GM03348 (cell line): ENCODE data around the gene TMPRSS15.

Experiments
- DNase-seq: peaks from one replicate; pipeline ENCODE4 v3.0.0; 2012; ENCODE audit warnings: low spot score

TMPRSS15 gene

DNA sequence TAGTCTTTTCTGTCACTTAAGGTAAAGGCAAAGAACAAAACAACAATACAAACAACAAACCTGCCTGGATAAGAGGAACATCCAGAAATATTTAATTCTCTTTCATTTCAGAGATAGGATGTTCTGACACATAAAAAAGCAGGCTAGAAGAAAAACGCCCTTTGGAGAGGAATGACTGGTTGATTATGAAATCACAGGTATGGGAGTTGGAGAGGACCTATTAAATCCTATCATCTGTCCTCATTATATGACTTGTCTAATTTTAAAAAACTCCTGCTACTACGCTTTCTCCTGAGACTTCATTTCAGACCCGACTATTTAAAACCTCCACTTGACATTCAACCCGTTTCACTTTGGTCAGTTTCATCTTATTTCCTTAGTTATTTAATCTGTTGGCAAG, 54.1 kb downstream of the TMPRSS15 start:
- no peak for DNase-seq

DNA sequence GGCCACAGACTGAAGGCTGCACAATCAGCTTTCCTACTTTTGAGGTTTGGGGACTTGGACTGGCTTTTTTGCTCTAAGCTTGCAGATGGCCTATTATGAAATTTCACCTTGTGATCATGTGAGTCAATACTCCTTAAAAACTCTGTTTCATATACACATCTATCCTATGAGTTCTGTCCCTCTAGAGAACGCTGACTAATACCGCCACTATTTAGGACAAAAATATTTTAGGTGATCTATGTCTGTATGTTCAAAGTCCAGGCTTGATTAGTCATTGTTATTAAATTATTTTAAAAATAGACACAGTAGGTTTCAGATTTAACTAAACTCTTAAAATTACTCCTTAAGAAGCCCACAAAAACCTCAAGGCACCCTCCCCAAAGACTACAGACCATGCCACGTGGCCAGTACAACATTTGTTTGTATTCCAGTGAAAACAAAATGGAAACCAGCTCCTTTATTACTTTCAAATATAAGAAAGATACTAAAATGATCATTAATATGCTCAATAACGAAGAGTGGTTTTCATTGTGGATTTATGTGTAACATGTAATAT, 63.1 kb downstream of the TMPRSS15 start:
- no peak for DNase-seq

DNA sequence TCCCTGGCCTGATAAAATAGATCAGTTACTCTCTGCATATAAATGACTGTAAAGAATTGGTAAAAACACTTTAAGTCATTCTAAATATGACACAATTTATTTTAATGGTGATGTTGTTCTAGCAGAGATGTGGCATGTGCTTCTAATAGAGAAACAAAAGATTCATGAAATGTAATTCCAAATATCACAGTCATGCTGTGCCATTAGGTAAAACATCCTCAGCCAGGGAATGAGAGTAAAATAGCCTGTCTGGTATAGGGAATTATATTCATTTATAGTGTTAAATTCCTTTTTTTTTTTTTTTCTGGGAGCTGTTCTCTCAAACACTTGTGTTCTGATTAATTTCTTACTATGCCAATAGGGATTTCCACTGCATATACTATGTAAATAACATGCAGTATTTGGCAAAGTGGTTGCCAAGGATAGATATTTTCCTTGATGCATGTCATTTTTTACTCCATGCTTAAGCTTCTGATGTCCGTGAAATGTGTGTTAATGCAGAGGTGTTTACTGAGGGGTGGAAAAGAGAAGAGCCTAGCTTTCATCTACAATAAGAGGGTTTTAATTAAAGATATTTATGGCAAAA, 67.8 kb downstream of the TMPRSS15 start:
- DNase-seq, result no peak

DNA sequence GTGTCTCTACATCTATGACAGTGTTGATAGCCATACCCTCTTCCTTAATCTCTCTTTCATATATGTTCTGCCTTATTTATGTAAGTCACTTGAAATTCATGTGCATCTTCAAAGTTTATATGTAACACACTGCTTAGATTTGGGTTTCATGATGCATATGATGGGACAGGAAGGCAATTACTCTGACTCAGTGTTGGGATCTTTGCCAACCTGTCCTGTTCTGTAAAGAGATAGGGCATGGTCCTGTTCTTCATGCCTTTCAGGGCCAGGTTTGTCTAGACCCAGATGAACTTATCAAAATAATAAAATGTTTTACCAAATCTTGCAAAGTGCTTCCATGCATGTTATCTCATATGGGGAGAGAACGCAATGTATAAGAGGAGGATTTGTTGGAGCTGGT, 69.5 kb downstream of the TMPRSS15 start:
- no peak for DNase-seq

DNA sequence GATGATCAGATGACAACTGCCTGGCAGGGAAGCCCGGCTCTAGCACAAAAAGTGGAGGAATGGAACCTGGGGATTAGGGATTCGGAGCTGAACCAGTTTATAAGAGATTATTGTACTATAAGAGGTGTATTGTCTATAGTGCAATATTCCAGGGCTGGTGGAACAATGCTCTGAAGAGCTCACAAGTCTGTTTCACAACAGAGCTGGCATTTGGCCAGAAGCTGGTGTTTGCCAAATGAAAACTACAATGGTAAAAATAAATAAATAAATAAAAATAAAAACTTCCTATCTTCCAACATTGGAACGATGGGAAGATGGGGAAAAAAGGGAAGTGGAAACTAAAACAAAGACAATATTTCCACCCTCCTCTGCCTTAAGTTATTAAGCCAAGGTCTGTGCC, 85.4 kb downstream of the TMPRSS15 start:
- no peak for DNase-seq

DNA sequence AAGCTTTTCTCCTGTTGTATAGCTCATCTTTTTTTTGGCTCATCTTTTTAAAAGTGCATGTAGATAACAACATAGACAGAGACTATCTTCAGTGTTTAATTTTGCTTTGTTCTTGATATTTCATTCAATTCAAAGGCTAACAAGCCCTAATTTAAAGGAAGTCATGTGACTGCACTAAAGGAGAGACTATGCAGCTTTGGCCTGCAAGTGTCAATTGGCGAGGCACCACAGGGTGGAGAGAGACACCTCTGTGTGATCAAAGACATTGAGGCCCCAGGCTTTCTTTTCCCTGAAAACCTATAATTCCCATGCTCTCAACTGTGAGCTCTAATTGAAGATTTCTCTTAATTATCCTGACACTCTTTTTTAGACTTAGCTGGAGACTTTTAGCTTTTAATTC, 105.4 kb downstream of the TMPRSS15 start:
- no peak for DNase-seq

DNA sequence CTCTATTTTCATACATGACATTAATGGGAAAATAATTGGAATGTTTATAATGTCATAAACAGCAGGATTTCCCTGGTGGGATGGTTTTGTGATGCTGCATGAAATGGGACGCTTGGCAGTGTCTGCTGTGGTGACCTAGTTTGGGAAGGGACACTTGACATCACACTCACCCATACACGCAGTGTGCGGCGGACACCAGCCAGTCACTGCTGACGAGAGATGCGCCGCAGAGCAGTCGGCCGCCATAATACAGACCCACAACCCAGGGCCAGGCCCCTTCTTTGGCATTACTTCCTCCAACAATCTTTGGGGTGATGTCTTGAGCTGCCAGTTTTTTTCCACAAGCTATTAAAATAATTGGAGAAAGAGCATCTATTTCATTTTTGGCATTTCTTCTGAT, 109.5 kb downstream of the TMPRSS15 start:
- DNase-seq, result no peak

DNA sequence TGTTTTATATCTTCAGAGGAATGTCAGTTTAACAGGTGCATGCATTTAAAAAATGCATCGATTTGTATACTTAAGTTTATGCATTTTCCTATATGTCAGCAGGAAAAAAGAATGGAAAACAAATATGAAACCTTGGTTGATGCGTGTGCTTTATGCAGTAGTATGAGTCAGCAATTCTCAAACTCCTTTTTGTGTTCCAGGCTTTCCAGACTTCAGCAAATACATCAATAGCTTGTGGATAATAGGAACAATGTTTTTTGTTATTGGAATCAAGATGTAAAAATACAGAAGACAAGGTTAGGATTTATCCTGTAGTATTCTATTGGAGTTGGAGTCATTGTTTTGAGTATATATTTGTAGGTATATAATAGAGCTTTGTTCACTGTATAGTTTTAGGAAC, 113.7 kb downstream of the TMPRSS15 start:
- no peak for DNase-seq

DNA sequence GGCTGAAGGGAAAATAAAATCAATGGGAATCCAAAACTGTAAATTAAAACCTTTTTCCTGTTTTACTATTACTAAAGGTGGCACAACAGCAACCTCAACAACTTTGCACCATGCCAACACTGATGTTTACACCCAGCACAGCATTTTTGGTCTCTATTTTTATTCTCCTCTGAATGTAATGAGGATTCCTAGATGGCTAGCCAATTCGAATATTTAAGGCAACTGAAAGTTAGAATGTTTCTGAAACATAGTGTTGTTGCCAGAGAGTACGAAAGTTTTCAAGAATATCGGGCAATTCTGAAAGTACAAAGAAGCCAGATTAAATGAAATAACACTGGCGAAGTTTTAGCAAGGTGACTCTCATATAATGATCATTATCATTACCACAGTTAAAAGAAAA, 118.2 kb downstream of the TMPRSS15 start:
- DNase-seq, result no peak

DNA sequence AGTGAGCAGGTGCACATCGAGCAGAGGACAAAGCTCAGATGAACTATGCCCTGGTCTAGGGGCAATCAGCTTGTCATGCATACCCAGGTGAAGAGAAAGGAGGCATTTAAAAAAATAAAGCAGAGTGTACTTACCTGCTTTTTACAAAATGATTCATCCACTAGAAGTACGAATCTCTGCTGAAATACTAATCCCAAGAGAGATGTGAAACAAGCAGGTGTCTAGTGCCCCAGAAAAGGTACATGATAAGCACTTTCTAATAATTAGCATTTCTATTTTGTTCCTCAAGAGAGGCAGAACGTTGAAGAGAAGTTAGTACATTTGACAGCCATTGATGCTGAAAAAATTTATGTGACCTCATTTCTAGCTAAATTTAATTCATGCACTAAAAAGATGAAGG, 127.8 kb downstream of the TMPRSS15 start:
- DNase-seq, result no peak

DNA sequence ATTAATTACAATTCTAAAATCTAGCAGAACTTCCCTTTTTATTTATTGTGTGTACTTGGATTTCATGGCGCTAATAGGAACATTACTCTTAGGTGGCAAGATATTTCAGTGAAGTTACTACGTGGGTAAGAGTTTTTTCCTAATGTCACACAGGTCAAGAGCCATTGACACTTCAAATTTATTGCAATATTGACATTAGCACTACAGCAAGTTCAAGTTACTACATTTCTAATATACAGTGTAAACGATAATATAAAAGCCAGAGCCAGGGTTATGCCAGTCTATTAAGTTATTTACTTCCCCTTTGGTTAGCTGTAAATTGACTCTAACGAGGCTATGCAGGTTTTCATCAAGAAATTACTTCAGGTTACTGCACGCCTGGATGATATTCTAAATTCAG, 129.2 kb downstream of the TMPRSS15 start:
- DNase-seq, result no peak

DNA sequence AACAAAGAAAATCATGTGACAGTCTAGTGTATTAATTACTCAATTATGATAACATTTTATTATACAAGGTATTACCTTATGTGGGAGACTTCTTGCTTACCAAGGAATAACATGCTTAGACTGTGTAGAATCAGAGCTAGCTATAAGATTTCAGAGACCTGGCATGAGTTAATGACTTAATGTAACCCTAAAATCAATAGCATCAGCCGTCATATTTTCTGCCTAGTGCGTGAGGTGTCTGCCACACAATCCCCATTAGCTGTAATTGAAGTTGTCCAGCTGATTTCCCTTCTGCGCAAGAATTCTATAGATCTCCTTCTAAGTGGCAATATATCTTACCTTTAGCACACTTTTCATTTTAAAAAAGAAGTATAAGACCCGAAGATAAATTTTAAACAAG, 130.2 kb downstream of the TMPRSS15 start:
- DNase-seq, result no peak

DNA sequence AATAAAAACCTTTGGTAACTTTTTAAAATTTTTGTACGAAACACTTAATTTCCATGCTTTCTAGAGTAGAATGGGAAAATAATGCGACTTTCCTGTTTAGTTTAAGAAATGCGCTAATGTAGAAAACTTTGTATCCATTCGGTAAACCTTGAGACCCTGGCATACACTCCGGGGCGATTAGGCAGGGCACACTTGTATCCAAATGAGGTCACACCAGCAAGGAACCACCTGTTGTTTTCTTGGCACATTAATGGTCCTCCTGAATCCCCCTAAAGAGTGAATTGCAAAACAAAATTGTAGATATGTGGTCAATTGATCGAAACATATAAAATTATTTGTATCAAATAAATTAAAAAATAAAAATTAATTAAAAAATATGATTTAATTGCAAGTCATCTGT, 133.7 kb downstream of the TMPRSS15 start:
- DNase-seq, result no peak

DNA sequence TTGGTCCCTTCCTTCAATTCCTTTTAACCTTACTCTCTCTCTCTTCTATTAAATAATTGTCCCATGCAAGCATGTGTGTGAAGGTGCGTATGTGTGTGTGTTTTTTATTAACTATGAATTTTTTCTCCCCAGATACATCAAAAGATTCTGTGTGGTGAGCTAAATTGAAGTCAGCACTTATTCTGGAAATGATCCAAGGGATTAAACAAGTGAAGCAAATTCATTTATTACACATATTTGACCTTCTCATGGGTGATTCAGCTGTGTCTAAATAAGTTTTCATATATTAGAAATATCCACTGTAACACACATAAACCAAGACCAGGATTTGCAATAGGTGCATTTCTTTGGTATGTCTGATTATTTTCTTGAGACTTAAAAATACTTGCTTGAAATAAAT, 134.7 kb downstream of the TMPRSS15 start:
- DNase-seq, result no peak

DNA sequence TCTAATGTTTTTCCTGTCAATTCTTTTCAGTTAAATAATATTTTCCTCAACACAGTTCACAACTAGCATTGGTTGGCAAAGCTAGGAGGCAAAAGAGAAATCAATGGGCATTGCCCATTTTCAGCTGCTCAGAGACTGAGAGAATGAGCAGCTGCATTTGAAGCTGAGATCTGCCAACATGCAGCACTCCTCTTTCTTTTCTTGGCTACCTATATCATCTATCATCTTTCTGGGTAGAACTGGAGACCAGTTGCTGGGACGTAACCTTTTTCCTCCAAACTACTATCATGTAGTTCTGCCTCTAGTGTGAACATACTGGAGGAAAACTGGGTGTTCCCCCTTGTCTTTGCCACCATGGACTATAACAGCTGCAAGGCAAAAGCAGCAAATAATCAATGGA, 136.1 kb downstream of the TMPRSS15 start:
- no peak for DNase-seq

DNA sequence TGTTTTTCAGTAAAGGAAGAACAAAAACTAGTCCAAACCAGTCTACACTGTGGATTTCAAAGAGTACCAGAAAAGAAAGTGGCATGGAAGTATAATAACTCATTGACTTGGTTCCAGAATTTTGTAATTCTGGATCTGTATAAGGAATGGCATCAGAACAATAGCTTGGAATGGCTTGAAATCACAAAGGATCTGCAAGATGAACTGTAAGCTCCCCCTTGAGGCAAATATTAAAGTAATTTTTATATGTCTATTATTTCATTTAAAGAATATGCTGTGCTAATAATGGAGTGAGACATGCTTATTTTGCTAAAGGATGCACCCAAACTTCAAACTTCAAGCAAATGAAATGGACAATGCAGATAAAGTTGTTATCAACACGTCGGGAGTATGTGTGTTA, 137.6 kb downstream of the TMPRSS15 start:
- no peak for DNase-seq

DNA sequence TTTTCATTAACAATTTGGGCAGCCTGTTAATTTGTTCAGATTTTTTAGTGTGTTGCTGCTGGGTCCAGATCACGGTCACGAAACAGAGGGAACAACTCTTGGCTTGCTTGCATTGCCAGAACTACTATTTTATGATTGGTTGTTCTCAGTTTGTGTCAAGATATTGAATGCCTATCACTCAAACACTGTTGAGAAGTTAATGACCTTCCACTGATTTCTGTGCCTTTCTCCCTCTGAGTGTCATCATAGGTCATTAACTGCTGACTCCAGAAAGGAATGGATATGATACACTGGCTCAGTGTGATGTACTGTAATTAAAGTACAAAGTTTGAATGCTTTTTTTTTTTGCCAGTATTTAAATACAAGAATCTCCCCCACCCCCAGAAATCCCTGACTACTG, 149.8 kb downstream of the TMPRSS15 start:
- no peak for DNase-seq

DNA sequence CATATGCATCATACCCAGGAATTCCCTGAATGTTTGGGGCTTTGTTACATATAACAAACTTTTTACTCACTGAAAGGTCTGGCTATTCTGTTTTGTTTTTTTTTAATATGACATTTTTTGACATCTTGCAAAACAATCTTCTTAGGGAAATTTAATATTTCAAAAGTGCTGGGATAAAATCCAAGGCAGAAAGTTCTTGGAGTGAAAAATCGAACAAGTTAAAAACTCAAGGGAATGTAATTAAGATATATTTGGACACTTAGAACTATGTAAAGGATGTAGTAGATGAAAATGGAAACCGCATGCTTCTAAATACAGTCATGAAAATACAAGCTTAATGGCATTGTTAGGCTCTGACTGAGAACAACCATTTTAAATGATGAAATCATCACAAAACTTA, 150.4 kb downstream of the TMPRSS15 start:
- no peak for DNase-seq

DNA sequence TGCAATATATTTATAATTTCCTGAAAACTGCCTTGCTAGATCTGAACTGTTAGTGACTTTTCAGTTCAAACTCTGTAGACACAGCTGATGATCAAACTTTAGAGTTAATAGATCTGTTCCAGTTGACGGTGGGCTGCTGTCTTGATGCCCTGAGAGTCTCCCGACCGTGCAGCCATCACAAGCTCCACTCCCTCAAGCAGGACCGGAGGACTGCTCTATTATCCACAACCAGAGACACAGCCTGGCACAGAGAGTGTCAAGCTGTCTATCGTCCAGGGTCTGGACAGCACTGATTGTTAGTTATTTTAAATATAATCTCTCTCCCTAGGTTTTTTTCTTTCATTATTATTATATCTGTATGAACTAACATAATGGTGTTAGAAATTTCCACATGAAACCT, 150.9 kb downstream of the TMPRSS15 start:
- no peak for DNase-seq

DNA sequence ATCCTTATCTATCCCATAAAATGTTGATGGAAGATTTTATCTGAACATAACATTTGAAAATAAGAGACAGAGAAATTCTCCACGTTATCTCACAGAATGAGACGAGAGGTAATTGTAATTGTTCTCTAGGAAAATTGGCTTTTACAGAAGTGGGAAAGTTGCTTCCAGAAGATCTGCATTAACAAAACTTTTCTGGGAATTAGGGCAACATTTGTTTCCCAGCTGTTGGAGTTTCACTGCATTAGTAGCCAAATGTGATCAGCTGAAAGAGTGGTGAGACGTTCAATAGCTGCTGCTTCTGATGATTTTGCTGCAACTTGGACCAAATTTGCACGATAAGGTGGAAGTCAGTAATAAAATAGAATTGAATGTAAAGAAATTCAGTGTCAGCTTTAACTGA, 151.3 kb downstream of the TMPRSS15 start:
- DNase-seq, result no peak

DNA sequence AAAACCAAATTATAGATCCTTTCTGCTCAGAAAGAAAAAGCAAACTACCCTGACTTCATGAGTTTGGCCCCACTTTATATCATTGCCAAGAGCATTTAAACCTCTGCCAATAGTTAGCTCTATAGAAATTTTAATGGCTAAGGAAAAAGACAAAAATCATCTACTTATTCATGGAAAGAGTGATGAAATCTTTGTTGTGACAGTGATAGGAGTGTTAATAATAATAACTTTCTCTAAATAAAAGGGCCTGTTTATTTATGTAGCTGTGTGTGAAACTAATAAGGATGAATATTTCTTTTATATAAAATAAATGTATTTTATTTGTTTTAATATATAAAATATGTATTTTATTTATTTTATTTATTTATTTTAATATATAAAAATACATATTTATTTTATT, 152.5 kb downstream of the TMPRSS15 start:
- DNase-seq, result no peak

DNA sequence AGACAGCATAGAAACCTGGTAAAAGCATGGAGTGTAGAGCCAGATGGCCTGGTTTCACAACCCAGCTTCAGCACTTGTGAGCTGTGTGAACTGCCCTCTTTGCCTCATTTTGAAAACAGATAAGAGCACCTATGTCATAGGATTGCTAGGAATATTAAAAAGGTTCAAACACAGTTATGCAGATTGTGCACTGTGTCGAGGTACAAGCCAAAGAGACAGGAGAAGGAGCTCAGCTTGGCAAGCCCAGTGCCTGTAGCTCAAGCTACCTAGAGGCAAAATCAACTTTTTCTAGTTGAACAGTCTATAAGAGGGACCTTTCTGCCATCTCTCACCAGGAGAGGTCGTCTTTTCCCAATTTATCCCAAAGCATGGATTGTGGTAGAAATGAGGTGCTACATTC, 153.9 kb downstream of the TMPRSS15 start:
- DNase-seq, result no peak

DNA sequence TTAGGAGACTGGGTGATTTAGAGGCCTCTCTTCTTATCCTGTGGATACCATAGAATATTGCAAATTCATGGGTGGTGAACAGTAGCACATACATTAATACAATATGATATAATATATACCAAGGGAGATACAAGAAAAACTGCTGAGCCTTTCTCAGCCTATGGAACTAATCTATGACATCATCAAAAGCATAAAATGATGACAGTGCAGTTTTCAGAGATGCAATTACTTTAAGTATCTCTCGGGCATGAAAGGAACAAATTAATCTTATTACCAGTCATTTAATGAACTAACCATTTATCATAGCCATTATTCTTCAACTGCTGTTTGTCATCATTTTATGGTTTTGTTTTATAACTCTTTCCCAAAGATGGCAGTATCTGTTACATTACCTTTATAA, 155.4 kb downstream of the TMPRSS15 start:
- DNase-seq, result no peak

DNA sequence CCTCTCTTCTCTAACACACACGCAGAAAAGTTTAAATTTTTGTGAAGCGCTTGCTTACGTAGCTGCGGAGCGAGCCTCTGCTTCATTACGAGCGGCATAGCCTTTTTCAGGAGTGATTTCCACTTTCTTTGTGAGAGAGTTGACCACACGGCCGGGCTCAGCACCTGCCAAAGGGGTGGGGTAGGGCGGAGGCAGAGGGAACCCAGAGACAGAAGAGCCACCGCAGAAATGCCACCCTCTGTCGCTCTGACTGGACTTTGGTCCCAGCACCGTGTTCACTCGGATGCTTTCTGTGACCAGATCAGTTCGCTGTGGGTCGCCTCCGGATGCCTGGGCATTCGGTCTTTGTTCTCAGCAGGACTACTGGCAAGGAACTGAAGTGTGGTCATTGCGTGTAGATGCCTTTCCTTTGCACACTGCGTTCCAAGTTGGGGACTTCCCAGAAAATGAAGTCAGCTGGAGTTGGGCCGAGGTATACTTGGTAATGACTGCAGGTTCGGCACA, 158.1 kb downstream of the TMPRSS15 start:
- no peak for DNase-seq
